HG02642 (cell line): ENCODE results near the gene ZNF507.
"Not testable (repeated sequence)": the region's sequence is repeated elsewhere in the genome, so short reads cannot be mapped to it uniquely, and the experiment has no call there.

Experiments used
- ATAC-seq: cut with Tn5 transposase; IDR thresholded peaks from one replicate; pipeline ENCODE4 v1.9.1; 2021; ENCODE audit warnings: mild to moderate bottlenecking; ENCODE audit not compliant: unreplicated experiment, poor library complexity

Gene ZNF507

DNA sequence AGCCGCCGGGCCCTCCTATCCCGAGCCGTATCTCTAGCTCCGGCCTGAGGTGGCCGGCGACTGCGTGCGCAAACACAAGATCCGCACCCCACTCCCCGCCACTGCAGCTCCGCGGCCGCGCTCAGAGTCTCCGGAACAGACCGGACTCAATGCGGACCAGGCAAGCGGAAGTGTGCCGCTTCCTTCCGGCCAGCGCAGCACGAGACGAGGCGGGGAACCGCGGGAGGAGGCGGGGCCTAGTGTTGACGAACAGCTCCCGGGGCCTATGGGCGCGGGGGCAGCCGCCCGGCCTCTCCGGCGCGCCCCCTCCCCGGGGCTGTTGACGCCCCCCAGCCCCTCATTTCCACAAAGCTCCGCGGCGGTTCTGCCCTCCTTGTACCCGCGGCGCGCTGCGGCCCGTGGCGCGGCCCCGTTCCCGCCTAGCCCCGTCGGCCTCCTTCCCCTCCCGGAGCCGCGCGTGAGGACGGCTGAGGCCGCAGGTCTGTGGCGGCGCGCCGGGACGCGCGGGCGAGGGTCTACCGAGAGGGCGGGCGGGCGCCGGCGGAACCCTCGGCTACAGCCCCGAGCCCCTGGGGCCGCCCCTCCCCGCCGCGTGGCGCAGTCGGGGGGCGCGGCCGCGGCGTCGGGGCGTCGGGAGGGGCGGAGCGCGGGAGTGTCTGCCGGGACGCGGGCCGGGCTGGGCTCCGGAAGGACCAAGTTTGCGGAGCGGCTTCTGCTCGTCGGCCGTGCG, 60.2 kb downstream of the ZNF507 start, which contains the start of gene DPY19L3:
Gene DPY19L3 (plus strand): TSS at position 340 of the 730 bp plus-strand sequence. CDS start 2,484 bp downstream, outside the sequence.
- peak; percentile 94 for ATAC-seq

DNA sequence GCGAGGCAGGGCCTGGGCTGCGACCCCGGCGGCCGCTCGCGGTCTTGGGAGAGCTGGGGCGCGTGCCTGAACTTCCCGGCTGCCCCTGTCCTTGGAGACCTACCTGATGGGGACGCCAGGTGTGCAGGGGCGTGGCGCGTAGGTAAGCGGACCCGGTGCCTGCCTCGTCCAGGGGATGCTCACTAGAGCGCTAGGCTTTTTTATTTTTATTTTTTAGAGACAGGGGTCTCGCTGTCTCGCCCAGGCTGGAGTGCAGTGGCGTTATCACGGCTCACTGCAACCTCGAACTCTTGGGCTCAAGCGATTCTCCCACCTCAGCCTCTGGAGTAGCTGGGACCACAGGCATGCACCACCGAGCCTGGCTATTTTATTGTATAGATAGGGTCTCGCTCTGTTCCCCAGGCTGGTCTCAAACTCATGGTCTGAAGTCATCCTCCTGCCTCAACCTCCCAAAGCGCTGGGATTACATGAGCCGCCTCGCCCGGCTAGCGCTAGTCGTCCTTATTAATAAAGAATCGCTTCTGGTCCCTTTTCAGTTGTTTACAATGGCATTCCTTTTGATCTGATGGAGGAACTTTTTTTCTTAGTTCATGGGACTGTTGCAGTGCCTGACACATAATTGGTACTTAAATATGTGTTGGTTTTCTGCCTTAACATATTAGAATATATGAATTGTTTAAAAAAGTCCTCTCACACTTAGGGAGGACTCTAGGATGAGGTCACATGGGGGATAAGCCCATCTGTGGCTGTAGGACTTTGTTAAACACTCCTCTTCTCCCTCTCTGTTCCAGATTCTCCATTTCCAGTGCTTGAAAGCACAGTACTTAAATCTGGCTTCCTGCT, 61.0 kb downstream of the ZNF507 start:
- ATAC-seq = no peak

DNA sequence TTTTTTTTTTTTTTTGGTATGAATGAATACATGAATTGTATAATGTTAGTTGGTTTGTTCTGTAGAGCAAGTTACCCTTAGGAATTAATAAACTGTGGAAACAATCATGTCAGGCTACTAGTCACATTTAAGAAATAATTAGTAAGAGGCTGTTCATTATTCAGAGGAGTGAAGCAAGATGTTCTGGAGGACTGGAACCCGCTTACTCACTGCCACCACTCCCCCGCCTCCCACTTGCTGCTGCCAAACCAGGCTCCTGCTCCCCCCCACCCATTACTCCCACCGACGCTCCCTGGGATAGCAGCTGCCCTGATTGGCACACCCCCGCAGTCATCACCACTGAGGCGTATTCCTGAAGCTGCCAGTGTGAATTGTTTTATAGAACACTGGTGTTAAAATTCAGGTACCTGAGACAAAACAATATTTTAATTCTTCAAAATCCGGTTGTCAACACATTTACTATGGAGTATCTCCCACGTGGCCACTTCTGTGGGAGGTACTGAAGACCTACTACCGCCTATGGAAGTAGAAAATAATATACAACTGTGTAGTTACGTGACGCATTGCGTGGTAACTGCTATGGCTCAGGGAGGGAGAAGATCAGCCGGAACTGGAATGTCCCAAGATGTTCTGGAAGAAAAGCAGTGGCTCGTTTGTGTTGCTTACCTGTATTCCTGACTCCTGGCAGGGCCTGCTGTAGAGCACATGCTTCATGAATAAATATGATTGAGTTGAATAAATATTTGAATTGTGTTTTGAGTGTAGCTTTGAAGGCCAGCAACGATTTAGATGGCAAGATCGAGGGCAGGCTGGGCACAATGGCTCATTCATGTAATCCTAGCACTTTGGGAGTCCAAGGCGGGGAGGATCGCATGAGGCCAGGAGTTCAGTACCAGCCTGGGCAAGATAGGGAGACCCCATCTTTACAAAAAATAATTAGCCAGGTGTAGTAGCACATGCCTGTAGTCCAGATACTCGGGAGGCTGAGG, 61.9 kb downstream of the ZNF507 start:
- no peak for ATAC-seq

DNA sequence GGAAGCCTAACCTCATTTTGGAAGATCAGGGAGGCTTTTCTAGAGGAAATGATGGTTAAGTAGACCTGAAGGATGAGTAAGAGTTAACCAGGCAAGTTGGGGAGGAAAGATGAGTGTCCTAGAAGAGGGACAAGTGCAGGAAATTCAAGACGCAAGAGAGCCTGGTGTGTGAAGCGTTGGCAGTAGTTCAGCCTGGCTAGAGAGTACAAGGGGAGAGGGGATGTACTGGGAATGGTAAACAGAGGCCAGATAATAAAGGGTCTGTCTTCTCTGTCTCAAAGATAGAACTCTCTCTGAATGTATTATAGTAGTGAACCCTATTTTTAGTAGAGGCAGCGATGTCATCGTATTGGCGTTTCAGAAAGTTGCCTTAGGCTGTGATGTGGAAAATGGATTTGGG, 69.8 kb downstream of the ZNF507 start:
- no peak for ATAC-seq

DNA sequence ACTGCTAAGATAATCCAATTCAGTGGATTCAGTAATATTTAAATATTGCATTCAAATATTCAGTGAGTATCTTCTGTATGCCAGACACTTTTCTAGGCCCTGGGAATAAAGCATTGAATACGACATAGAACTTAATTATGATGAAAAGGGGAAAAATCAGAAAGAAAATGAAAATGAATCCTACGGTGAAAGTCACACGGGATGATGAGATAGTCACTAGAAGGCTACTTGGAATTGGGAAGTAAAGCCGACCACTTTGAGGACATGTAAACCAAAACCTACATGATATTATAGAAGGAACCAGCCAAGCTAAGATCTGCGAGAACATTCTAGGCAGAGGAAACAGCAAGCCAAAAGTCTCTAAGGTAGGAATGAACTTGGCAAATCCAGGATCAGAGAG, 70.3 kb downstream of the ZNF507 start:
- no peak for ATAC-seq

DNA sequence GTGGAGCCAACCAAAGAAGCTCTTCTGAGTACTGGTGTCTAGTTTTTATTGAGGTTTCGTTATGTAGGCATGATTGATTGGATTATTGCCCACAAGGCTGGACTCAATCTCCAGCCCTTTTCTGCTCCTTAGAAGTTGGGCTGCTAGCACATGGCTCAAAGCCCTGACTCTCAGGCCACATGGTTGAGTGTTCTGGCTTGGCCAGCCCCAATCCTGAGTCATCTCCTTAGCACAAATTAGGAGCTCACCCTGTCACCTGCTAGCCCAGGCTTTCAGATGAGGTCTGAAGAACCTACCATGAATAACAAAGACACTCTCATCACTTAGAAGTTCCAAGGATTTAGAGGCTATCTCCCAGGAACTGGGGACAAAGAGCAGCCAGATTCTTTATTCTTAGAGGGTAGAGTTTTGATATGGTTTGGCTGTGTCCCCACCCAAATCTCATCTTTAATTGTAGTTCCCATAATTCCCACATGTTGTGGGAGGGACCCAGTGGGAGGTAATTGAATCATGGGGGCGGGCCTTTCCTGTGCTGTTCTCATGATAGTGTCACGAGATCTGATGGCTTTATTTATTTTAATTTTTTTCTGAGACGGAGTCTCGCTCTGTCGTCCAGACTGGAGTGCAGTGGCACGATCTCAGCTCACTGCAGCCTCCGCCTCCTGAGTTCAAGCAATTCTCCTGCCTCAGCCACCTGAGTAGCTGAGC, 71.5 kb downstream of the ZNF507 start:
- ATAC-seq = no peak

DNA sequence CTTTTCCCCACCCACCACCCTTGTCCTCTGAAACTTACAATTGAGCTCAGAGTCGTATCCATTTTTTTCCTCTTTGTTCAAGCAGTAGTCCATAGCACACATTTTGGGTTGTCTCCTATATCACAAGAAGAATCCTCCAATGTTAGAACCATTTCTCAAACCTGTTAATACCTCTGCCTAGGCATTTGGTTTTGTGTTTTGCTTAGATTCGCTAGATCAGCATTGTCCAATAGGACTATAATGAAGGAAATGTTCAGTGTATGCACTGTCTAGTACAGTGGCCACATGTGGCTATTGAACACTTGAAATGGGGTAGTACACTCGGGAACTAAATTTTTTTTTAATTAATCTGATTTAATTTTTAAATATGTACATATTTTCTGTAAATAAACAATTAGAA, 72.7 kb downstream of the ZNF507 start:
- no peak for ATAC-seq

DNA sequence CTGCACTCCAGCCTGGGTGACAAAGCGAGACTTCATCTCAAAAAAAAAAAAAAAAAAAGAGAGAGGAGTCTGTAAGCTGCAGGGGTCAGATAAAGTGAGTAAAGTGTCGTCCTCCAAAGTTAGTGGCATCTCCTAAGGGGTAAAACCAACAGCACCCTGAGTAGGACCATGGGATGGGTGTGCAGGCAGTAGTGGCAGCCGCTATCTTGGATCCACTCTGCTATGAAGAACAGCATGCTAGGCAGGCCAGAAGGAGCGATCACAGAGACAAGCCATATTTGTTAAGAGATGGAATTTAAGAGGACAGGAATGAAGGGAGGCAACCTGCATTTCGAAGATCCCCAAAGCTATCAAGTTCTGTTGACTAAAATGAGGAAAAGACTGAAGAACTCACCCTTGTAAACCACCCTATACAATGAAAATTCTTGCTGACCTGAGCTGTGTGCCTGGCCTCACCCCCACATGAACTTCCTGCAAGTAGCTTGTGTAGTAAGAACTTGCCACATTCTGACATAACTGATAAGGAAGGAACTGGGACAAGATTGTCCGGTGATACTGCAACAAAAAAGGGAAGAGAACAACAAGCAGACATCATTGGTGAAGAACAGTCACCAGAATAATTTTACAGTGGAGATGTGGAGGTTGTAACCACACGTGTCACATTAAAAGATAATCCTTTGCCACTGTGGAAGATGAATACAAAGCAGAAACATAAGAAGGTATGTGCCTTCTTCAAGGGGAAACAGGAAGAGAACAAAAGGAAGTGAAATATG, 76.4 kb downstream of the ZNF507 start:
- ATAC-seq = no peak

DNA sequence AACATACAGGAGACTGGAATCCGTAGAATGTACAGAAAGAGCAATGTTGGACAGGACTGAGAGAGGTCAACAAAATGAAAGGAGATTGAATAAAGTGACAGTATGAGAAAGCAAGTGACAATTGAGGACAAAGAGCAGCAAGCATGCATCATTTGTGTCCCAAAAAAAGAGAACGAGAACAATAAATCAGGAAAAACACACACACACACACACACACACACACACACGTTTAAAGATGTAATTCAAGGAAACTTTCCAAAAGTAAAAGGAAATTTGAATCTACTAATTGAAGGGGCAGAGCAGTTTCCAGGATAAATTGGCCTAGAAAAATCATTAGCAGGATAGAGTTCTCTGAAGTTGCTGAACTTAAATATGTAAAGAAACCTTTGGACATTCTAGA, 77.0 kb downstream of the ZNF507 start:
- ATAC-seq = no peak

DNA sequence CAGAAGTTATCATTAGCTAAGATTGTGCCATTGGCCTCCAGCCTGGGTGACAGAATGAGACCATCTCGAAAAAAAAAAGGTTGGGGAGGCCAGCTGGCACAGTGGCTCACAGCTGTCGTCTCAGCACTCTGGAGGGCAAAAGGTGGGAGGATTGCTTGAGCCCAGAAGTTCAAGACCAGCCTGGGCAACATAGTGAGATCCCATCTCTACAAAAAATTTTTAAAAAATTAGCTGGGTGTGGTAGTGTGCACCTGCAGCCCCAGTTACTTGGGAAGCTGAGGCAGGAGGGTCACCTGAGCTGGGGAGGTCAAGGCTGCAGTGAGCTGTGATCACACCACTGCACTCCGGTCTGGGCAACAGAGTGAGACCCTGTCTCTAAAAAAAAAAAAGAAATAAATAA, 78.5 kb downstream of the ZNF507 start:
- not testable (repeated sequence) for ATAC-seq

DNA sequence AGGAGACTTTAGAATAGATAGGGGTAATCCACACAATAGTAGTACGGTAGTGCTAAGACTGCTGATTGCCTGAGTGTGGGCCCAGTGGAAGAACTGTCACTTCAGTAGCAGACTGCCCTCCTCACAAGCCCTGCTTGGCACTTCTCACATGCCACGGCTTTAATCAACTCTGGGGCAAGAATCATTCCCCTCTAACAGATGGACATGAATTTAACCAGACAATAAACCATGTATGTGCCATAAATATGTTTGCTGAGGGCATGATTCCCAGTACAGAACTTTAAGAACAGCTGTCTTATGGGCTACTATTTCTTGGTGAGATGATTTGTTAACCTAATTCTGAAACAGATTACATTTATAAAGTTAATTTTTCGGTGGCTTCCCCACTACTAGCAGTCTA, 82.1 kb downstream of the ZNF507 start:
- ATAC-seq = no peak

DNA sequence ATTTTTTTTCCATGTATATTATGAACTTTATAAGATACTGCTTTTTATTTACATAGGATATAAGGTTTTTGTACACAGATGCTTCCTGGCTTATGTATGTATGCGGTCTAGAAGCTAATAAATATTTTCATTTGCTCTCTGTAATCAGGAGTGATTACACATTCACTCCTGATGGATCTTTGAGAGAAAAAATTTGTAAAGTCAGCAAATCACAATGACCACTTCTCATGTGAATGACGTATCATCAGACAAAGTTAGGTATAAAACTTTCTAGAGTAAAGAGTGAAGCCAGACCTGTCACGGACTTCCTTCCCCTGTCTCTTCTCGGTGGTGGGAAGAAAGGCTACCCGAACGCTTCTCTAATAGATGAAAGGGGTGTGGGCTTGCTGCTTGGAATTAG, 91.3 kb downstream of the ZNF507 start:
- no peak for ATAC-seq

DNA sequence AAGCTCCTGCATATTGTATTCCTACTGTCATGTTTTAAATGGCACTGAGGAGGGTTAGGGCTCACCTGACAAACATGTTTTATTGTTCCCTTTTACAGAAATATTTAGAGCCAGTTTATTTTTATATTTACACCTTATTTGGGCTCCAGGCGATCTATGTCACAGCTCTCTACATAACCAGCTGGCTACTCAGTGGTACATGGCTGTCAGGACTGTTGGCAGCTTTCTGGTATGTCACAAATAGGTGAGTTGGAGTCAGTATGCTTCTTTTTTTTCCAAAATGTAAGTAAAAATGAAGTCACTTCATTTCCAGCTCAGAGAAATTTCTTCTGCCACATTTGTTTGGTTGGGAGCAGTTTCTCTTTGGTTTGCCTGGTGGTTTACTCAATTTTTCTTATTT, 91.7 kb downstream of the ZNF507 start:
- no peak for ATAC-seq
